Superior temporal gyrus (tissue), 1 donor: ENCODE data around the gene PRELP.
A peak's percentile ranks its signal among the peaks of the same experiment; 100 is the strongest.
"Not testable (repeated sequence)": the region's sequence is repeated elsewhere in the genome, so short reads cannot be mapped to it uniquely, and the experiment has no call there.

ENCODE experiments used
- DNase-seq: peaks from one replicate; pipeline ENCODE4 v3.0.0-alpha.2; 2016; ENCODE audit errors: extremely low spot score

Gene PRELP

DNA sequence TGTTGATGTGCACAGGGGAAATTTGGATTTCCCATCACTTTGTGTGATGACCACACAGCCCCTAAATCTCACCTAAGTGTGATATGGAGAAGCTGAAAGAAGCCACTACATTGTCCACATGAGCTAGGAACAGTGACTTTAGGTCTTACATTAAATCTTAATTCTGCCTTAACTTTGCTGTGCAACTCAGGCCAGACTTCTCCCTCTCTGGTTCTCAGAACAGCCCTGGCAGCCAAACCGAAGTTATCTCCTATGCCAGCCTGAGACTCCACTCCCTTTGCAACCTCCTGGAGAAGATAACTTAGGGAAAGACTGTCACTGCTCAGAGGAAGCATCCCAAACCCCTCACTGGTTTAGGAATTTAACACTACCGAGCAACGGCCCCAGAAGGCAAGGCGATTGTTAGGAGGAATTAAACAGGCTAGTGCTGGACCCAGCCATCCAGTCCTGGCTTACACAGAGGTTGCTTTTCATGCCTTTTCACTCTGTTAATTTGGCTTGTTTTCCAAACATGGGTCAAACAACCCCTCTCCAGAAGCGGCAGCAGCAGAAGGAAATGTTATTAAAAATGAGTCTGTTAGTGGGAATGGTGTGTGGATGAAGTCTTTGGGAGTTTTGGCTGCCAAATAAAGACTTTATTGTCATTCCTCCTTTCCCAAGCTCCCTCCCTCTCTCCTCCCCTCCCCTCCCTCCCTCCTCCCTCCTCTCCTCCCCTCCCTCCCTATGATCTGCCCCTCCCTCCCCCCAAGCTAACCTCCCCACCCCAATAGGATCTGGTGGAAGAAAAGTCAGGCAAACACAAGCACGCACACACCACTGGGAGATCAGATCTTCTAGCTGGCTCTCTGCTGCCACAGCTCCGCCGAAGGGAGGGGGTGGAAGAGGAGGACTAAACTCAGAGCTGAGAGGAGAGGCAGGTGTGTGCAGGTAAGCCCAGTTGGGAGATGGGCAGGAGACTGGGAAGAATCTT is at the start of gene PRELP:
Gene PRELP, plus strand, starts transcription at position 795 of the 970 bp plus-strand sequence. CDS start 7,379 bp downstream, outside the sequence.
- DNase-seq = peak; percentile 65

DNA sequence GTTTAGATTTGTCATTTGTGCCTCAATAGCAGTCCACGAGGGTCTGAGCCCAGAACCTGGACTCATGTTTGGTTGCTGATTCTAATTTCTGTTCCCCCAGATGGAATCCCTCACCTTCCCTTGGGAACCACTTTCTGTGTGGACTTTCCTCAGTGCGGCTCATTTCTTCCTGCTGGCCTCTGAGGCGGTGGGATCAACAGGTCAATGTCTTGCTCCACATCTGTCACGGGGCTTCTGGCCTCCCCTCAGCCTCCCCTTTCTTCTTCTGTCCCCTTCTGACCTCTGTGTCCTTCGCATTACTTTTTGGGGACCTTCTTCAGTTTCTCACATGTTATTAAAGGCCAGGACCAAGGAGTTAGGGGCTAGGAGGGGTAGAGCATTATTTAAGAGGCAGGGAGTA is 49.2 kb upstream of the PRELP start:
- no peak for DNase-seq

- no peak for DNase-seq
These were observed 48.7 kb upstream of the PRELP start for GRCh38 chr1:203426870-203427269.

- DNase-seq = no peak
These were observed 48.2 kb upstream of the PRELP start for GRCh38 chr1:203427451-203427850.

DNA sequence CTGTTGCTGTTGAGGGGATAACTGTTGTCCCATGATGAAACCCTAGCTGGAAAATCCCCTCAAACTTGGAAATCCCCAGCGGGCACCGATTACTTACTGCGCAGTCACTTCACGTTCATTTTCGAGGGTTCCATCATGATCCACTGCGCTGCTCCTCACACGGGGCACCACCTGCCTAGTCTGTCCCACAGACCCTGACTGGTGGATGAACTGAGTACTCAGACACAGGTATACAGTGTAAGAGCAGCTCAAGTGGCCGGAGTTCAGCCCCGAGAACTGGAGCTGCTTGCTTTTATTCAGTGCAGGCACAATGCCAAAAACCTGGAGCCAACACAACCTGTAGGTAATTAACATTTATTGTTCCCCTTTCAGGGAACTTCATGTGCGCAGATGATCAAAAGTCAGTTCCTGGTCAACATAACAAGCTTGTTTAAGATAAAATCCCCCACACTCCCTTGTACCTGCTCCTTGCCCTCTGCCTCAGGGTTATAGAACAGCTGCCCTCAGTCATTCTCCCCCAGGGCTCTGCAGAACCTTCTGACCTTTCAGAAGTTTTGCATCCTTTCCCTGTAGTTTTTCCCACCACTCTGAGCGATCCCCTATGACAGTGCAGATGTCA is 46.5 kb upstream of the PRELP start:
- no peak for DNase-seq

DNA sequence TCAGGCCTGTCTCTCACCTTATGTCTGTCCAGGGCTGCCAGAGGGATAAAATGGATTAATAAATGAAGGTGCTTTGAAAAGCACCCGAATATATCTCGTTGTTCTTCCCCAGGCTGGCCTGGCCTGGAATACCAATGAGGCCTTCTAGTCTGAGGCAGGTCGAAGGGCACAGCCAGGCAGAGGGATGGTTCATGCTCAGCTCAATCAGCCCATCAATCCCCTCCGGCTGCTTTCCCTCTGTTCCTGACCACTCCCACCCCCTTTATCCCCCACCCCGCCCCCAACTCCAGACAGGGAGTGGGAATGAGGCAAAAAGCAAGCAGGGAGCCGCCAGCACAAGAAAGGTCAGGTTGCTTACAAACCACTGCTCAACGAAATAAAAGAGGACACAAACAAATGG is 40.0 kb upstream of the PRELP start:
- no peak for DNase-seq

GRCh38 chr1:203437696-203438315 is 37.8 kb upstream of the PRELP start:
- no peak for DNase-seq

DNA sequence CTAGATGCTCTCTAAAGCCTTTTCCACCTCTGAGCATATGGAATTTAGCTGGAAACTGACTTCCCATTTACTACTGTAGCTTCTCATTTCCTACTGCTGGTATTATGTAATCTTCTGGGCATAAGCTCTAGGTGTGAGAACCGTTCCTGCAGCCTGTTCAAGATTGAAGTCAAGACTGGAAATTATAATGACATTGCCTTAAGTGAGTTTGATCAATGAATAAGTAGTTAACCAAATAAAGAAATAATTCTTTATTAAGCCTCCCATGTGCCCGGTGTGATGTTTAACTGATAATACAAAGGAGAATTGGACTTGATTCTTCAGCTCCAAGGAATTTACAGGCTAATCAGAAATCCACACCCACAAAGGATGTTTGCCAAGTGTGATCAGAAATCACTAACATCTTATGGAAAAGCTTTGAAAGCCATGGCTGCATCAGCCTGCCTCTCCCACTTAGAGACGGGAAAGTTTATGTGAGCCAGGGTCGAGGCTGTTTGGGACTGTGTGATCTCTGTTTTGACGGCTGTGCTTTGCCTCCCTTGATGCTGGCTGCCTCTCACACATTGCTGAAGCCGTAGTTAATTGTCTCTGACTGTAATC is 36.4 kb upstream of the PRELP start:
- peak; percentile 61 for DNase-seq

- DNase-seq = peak; percentile 78
These were observed 34.8 kb upstream of the PRELP start for GRCh38 chr1:203440771-203441170.

DNA sequence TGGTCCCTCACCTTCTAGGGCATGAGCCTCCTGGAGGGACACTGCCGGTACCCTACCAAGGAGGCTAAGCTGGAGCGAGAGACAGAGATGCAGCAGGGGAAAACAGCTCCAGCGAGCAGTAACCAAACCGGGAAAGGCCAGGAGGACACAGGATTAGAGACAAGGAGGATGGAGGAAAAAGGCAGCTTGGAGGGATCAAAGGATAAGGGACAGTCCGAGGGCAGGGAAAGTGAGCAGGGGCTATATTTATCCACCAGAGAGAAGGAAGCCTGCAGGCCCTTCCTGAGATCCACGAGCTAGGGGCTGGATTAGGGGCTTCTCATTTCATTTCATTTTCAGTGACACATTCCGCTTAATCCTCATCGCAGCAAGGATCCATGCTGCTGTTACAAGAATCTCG is 33.8 kb upstream of the PRELP start:
- DNase-seq = no peak

- no peak for DNase-seq
These were observed 32.8 kb upstream of the PRELP start for GRCh38 chr1:203442821-203443220.

DNA sequence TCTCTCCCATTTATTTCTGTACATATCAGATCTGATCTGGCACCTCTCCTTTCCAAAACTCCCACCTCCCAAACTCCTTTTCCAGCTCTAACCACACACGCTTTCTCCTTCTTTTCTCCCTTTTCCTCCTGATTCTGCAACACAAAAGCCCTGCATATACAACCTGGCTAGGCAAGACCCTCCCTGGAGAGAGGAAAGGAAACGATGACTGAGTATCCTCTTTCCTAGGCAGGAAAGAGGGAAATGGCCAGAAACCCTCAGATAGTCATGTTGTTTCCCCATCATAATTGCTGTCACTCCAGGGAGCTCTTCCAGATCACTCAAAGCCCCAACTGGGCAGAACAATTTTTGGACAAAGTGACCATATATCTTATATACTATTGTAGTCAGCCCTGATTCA is 32.3 kb upstream of the PRELP start:
- DNase-seq = no peak

GRCh38 chr1:203444171-203444576 is 31.4 kb upstream of the PRELP start:
- DNase-seq = no peak

GRCh38 chr1:203447151-203447550 is 28.5 kb upstream of the PRELP start:
- DNase-seq = no peak

GRCh38 chr1:203447598-203447997 is 28.0 kb upstream of the PRELP start:
- not testable (repeated sequence) for DNase-seq

DNA sequence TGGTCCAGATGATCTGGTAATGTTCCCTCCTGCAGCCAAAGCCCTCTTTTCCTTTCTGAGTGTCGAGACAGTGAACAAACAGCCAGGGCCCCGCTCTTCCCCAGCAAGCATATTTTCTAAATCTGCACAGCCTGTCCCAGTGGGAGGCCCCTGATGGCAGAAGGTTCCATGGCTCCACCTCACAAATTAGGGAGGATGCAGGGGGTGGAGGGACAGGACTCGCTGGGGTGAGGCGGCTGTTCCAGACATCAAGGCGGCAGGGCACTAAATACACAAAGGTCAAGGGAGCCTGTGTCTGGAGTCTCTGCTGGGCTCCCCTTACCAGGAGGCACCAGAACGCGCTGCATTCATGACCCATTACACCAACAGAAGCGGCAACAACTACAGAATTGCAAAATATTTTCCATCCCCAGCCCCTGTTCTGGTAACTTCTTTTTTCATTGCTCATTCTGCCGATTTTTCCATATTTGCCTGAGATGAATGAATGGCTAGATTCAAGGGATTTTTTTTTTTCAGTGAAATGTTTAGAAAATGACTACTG is 27.0 kb upstream of the PRELP start:
- no peak for DNase-seq

- no peak for DNase-seq
These were observed 25.6 kb upstream of the PRELP start for GRCh38 chr1:203450001-203450400.

DNA sequence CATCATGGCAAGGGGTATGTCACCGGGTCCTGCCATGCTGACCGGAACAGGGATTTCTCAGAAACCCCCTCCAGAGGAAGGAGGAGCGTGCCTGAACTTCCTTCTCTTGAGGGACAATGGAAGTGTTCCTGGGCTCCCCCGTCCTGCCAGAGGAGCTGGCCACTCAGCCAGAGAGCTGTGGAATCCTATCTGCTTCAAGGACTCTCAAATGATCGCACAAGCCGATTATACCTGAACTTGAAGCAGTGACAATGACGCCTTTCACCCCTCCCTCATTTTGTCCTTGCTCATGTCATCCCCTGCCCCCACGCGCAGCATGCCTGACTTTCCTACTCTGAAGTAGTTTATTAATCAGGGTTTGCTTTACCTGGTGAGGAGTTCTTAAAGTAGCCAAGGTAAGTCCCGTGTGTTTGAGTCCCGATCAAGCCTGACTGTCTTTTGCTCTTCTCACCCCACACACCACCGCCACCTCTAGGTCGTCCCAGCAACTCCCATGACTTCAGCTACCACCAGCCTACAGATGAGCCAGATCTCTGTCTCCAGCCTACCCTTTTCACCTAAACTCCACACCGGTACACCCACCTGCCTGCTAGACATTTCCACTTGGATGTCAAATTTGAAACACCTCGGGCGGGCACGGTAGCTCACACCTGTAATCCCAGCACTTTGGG is 25.0 kb upstream of the PRELP start:
- no peak for DNase-seq

DNA sequence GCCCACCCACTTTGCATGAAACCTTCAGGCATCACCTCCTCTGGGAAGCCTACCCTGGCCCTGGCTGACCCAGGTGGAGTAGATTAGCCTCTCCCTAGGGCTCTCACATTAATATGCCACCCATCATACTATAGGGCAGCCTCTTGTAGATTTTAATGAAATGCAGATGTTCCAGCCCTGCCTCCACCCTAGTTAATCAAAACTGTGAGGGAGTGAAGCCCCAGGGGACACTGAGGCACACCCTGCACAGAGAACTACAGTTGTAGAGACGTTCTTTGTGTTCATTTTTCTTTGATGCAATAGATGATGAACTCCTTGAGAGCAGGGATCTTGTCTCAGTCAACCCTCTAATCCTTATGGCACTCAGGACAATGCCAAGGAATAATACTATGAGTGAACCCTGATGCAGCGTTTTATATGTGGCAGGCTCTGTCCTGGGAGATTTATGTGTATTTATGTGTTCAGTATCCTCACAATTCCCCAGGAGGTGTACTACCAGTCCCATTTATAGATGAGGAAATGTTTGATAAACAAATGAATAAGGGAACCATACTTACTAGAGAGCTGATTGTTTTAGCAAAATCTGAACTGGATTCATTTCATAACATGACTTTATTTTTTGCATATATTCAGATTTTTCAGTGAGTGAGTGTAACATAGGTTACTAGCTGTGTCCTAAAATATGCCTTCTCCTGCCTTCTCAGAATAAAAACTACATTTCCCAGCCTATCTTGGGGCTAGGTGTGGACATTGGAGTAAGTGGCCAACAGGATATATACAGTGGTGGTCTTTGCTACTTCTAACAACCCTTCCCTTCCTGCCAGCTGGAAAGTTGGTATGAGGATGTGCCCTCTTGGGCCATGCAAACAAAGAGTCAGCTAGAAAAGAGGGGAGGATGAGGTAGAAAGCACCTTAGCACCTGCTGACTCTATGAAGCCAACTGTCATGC is 23.5 kb upstream of the PRELP start:
- no peak for DNase-seq

- no peak for DNase-seq
These were observed 22.6 kb upstream of the PRELP start for GRCh38 chr1:203453016-203453415.
